MM.1S (cell line): ENCODE data around the gene BNC1.

Experiments used
- DNase-seq: peaks from one replicate; pipeline ENCODE4 v3.0.0-alpha.2; 2015
- H2AFZ ChIP-seq: fragments of 300-600 bp; sonication (generic); 2 replicates; pipeline ENCODE4 v1.6.0; 2016; ENCODE audit warnings: antibody characterized with exemption, low read length
- H3F3A ChIP-seq: fragments of 300-600 bp; sonication (generic); 2 replicates; pipeline ENCODE4 v1.6.1; 2016; ENCODE audit warnings: mild to moderate bottlenecking, antibody characterized with exemption, low read length, moderate library complexity, mixed read lengths; ENCODE audit not compliant: insufficient read depth
- H3K27ac ChIP-seq: fragments of 300-600 bp; sonication (generic); 2 replicates; pipeline ENCODE4 v1.5.1; 2016; ENCODE audit warnings: mild to moderate bottlenecking, low read length
- H3K27me3 ChIP-seq: fragments of 300-600 bp; sonication (generic); replicated peaks from 2 replicates; pipeline ENCODE4 v1.6.0; 2016; ENCODE audit warnings: low read length; ENCODE audit not compliant: insufficient read depth
- H3K36me3 ChIP-seq: fragments of 300-600 bp; sonication (generic); replicated peaks from 2 replicates; pipeline ENCODE4 v1.6.1; 2016; ENCODE audit warnings: mild to moderate bottlenecking, low read length, mixed read lengths; ENCODE audit not compliant: insufficient read depth
- H3K4me1 ChIP-seq: fragments of 300-600 bp; sonication (generic); 2 replicates; pipeline ENCODE4 v1.6.1; 2016; ENCODE audit warnings: low read length, mixed read lengths
- H3K4me2 ChIP-seq: fragments of 300-600 bp; sonication (generic); 2 replicates; pipeline ENCODE4 v1.6.0; 2016; ENCODE audit warnings: low read depth, low read length
- H3K4me3 ChIP-seq: fragments of 300-600 bp; sonication (generic); 2 replicates; pipeline ENCODE4 v1.5.1; 2016; ENCODE audit warnings: low read length, mixed read lengths
- H3K79me2 ChIP-seq: fragments of 300-600 bp; sonication (generic); 2 replicates; pipeline ENCODE4 v1.6.1; 2016; ENCODE audit warnings: mixed run types, low read length, mixed read lengths
- H3K9ac ChIP-seq: fragments of 300-600 bp; sonication (generic); 2 replicates; pipeline ENCODE4 v1.6.1; 2016; ENCODE audit warnings: low read length, mixed read lengths
- H3K9me2 ChIP-seq: fragments of 300-600 bp; sonication (generic); replicated peaks from 2 replicates; pipeline ENCODE4 v1.6.1; 2016; ENCODE audit warnings: mild to moderate bottlenecking, low read length, mixed read lengths; ENCODE audit not compliant: insufficient read depth
- H3K9me3 ChIP-seq: fragments of 300-600 bp; sonication (generic); replicated peaks from 2 replicates; pipeline ENCODE4 v1.6.1; 2016; ENCODE audit warnings: mild to moderate bottlenecking, low read length, mixed read lengths; ENCODE audit not compliant: insufficient read depth
- H4K20me1 ChIP-seq: fragments of 300-600 bp; sonication (generic); 2 replicates; pipeline ENCODE4 v1.6.1; 2016; ENCODE audit warnings: mild to moderate bottlenecking, low read length, moderate library complexity, mixed read lengths; ENCODE audit not compliant: insufficient read depth
- CTCF ChIP-seq: fragments of 300-600 bp; sonication (generic); IDR thresholded peaks from 2 replicates; pipeline ENCODE4 v1.5.1; 2016; ENCODE audit warnings: antibody characterized with exemption, low read length, mixed read lengths
- EZH2 ChIP-seq: fragments of 300-600 bp; sonication (generic); optimal IDR thresholded peaks from 2 replicates; pipeline ENCODE3; 2017; ENCODE audit warnings: low read depth, mild to moderate bottlenecking, antibody characterized with exemption, low read length, mixed read lengths
- EZH2phosphoT487 ChIP-seq: fragments of 300-600 bp; sonication (generic); IDR thresholded peaks from 2 replicates; pipeline ENCODE4 v1.6.1; 2018; ENCODE audit warnings: antibody characterized with exemption, low read length

Gene BNC1

GRCh38 chr15:83318036-83318435 is 33.6 kb upstream of the BNC1 start:
- Histone ChIP-seq H3K4me2 (no peak overlapping the region), H3K9me2 (no peaks in the 10 kb centered on the region), H4K20me1 (no peaks in the 10 kb centered on the region), H3K27me3 (no peaks in the 10 kb centered on the region), H3K9ac (no peak overlapping the region), H3K9me3 (no peaks in the 10 kb centered on the region), H3K79me2 (no peaks in the 10 kb centered on the region), H3K4me3 (no peak overlapping the region), H3K4me1 (no peaks in the 10 kb centered on the region), H3K27ac (no peak overlapping the region), H3K36me3 (no peaks in the 10 kb centered on the region), H2AFZ (no peak overlapping the region), H3F3A (no peaks in the 10 kb centered on the region)
- no peak for DNase-seq
- no peak for TF ChIP-seq EZH2phosphoT487
- no peak for TF ChIP-seq EZH2
- no peak for TF ChIP-seq CTCF

GRCh38 chr15:83312071-83312470 is 27.6 kb upstream of the BNC1 start:
- no peaks in the 10 kb centered on the region; the same call in 1 of the 2 replicates for H3F3A ChIP-seq
- no peaks in the 10 kb centered on the region for H3K27me3 ChIP-seq
- no peaks in the 10 kb centered on the region for H3K9me2 ChIP-seq
- H3K9ac ChIP-seq: no peak overlapping the region
- no peaks in the 10 kb centered on the region for H3K36me3 ChIP-seq
- H3K79me2 ChIP-seq: no peaks in the 10 kb centered on the region
- H3K4me3 ChIP-seq: no peak overlapping the region
- DNase-seq: no peak
- no peak overlapping the region for H2AFZ ChIP-seq
- TF ChIP-seq EZH2phosphoT487 (no peak), CTCF (no peak), EZH2 (no peak)
- no peaks in the 10 kb centered on the region for H4K20me1 ChIP-seq
- no peak overlapping the region for H3K27ac ChIP-seq
- H3K9me3 ChIP-seq: no peaks in the 10 kb centered on the region
- peaks cover 6% of the 10 kb centered on the region; the same call in 1 of the 2 replicates for H3K4me1 ChIP-seq
- H3K4me2 ChIP-seq: no peak overlapping the region

GRCh38 chr15:83310521-83311456 is 26.3 kb upstream of the BNC1 start:
- no peaks in the 10 kb centered on the region; the same call in 1 of the 2 replicates for H3F3A ChIP-seq
- no peak overlapping the region for H2AFZ ChIP-seq
- H3K4me2 ChIP-seq: no peak overlapping the region; the same call in 1 of the 2 replicates
- no peaks in the 10 kb centered on the region for H3K9me2 ChIP-seq
- no peaks in the 10 kb centered on the region for H3K27me3 ChIP-seq
- no peak overlapping the region for H3K9ac ChIP-seq
- no peak overlapping the region for H3K4me3 ChIP-seq
- H3K4me1 ChIP-seq: peaks cover 6% of the 10 kb centered on the region; the same call in 1 of the 2 replicates
- no peaks in the 10 kb centered on the region for H4K20me1 ChIP-seq
- H3K9me3 ChIP-seq: no peaks in the 10 kb centered on the region
- no peak overlapping the region for H3K27ac ChIP-seq
- H3K36me3 ChIP-seq: no peaks in the 10 kb centered on the region
- no peaks in the 10 kb centered on the region for H3K79me2 ChIP-seq
- DNase-seq: peak; percentile 29
- TF ChIP-seq EZH2phosphoT487 (no peak), CTCF (no peak), EZH2 (no peak)
